Hepatocyte (in vitro differentiated cells): Measurements from ENCODE around the gene SLC34A1. TPM values are rescaled to one million over a fixed set of nuclear protein-coding genes. Genes with fewer than 3 reads are reported as not detected.

Experiments used
- DNase-seq: peaks from one replicate; pipeline ENCODE4 v3.0.0-alpha.2; 2016; ENCODE audit warnings: low spot score
- H2AFZ ChIP-seq: fragments of 200-600 bp; sonication (generic); 2 replicates; pipeline ENCODE4 v1.6.0; 2016; ENCODE audit warnings: antibody characterized with exemption, mild to moderate bottlenecking
- H3K27ac ChIP-seq: fragments of 200-600 bp; sonication (generic); 2 replicates; pipeline ENCODE4 v1.5.1; 2016; ENCODE audit warnings: mild to moderate bottlenecking
- H3K27me3 ChIP-seq: fragments of 200-600 bp; sonication (generic); 2 replicates; pipeline ENCODE4 v1.6.1; 2016
- H3K36me3 ChIP-seq: fragments of 200-600 bp; sonication (generic); replicated peaks from 2 replicates; pipeline ENCODE4 v1.5.1; 2016; ENCODE audit warnings: low read depth; ENCODE audit not compliant: insufficient read depth
- H3K4me1 ChIP-seq: fragments of 200-600 bp; sonication (generic); 2 replicates; pipeline ENCODE4 v1.5.1; 2016; ENCODE audit warnings: mild to moderate bottlenecking, moderate library complexity; ENCODE audit not compliant: insufficient read depth
- H3K4me2 ChIP-seq: fragments of 200-600 bp; sonication (generic); 2 replicates; pipeline ENCODE4 v1.6.0; 2016
- H3K4me3 ChIP-seq: fragments of 200-600 bp; sonication (generic); 2 replicates; pipeline ENCODE4 v1.5.1; 2016; ENCODE audit warnings: mild to moderate bottlenecking
- H3K79me2 ChIP-seq: fragments of 200-600 bp; sonication (generic); 2 replicates; pipeline ENCODE4 v1.6.0; 2017; ENCODE audit warnings: mild to moderate bottlenecking
- H3K9me2 ChIP-seq: fragments of 200-600 bp; sonication (generic); replicated peaks from 2 replicates; pipeline ENCODE4 v1.6.0; 2017; ENCODE audit warnings: mild to moderate bottlenecking; ENCODE audit not compliant: insufficient read depth
- H3K9me3 ChIP-seq: fragments of 200-600 bp; sonication (generic); 2 replicates; pipeline ENCODE4 v1.5.1; 2016; ENCODE audit warnings: low read depth, mild to moderate bottlenecking
- H4K20me1 ChIP-seq: fragments of 200-600 bp; sonication (generic); 2 replicates; pipeline ENCODE4 v1.6.0; 2016; ENCODE audit warnings: mild to moderate bottlenecking; ENCODE audit not compliant: insufficient read depth, poor library complexity, severe bottlenecking
- CTCF ChIP-seq: fragments of 200-600 bp; sonication (generic); IDR thresholded peaks from 2 replicates; pipeline ENCODE4 v1.5.1; 2016; ENCODE audit warnings: antibody characterized with exemption, mild to moderate bottlenecking; ENCODE audit not compliant: poor library complexity
- EZH2 ChIP-seq: fragments of 200-600 bp; sonication (generic); IDR thresholded peaks from 2 replicates; pipeline ENCODE4 v1.6.1; 2016; ENCODE audit warnings: antibody characterized with exemption, mild to moderate bottlenecking, borderline replicate concordance
- EZH2phosphoT487 ChIP-seq: fragments of 200-600 bp; sonication (generic); IDR thresholded peaks from one replicate; pipeline ENCODE4 v1.6.1; 2018; ENCODE audit warnings: antibody characterized with exemption, mild to moderate bottlenecking, low read depth, moderate library complexity; ENCODE audit not compliant: unreplicated experiment, severe bottlenecking
- WGBS: methylation state at CpG from one replicate; pipeline ENCODE4 v1.1.6; 2016; ENCODE audit warnings: low lambda C conversion rate; ENCODE audit errors: missing lambda C conversion rate; 5-methylcytosine and 5-hydroxymethylcytosine counted together
- polyA plus RNA-seq: library from polyadenylated mRNA; unstranded; fragments of >200 nt; fragmentation: Nextera tagmentation; extraction: Ambion mirVana; gene quantifications from 2 replicates; pipeline ENCODE4 v1.2.1, GENCODE V29; 2016
- total RNA-seq: library from RNA; depleted of rRNA; stranded (reverse); fragments of >200 nt; gene quantifications from 2 replicates; pipeline ENCODE4 v1.2.3, GENCODE V29; 2014

Gene SLC34A1
- total and polyA plus RNA-seq, 2 experiments from 2014 or later, result not detected

- H3K9me3 ChIP-seq, result no peaks in the 10 kb centered on the region
- TF ChIP-seq EZH2 (no peak), CTCF (no peak), EZH2phosphoT487 (no peak)
- no peaks in the 10 kb centered on the region for H3K79me2 ChIP-seq
- no peaks in the 10 kb centered on the region for H3K27me3 ChIP-seq
- H2AFZ ChIP-seq, result no peak overlapping the region
- H3K4me3 ChIP-seq, result no peak overlapping the region
- 93% methylated on average over 24 of the region's 24 CpGs for WGBS
- DNase-seq, result no peak
- H3K4me2 ChIP-seq, result no peak overlapping the region
- no peaks in the 10 kb centered on the region for H3K9me2 ChIP-seq
- no peaks in the 10 kb centered on the region for H3K36me3 ChIP-seq
- no peak overlapping the region for H3K27ac ChIP-seq
- H3K4me1 ChIP-seq, result no peaks in the 10 kb centered on the region
- H4K20me1 ChIP-seq, result no peaks in the 10 kb centered on the region
Observed at GRCh38 chr5:177440211-177440989, 56.2 kb downstream of the SLC34A1 start.

GRCh38 chr5:177440990-177441780 lies 57.0 kb downstream of the SLC34A1 start:
- H3K4me3 ChIP-seq, result no peak overlapping the region
- H3K9me3 ChIP-seq, result no peaks in the 10 kb centered on the region
- TF ChIP-seq EZH2phosphoT487, result no peak
- no peak for TF ChIP-seq CTCF
- TF ChIP-seq EZH2, result no peak
- peaks cover 4% of the 10 kb centered on the region for H3K4me1 ChIP-seq
- no peaks in the 10 kb centered on the region for H3K79me2 ChIP-seq
- 95% methylated on average over 18 of the region's 26 CpGs for WGBS
- peaks cover 3% of the 10 kb centered on the region for H3K27me3 ChIP-seq
- no peak for DNase-seq
- no peak overlapping the region for H3K27ac ChIP-seq
- H4K20me1 ChIP-seq, result no peaks in the 10 kb centered on the region
- H3K9me2 ChIP-seq, result no peaks in the 10 kb centered on the region
- no peaks in the 10 kb centered on the region for H3K36me3 ChIP-seq
- H3K4me2 ChIP-seq, result no peak overlapping the region
- H2AFZ ChIP-seq, result no peak overlapping the region

GRCh38 chr5:177442066-177442826 lies 58.0 kb downstream of the SLC34A1 start:
- WGBS, result 92% methylated on average over 20 of the region's 20 CpGs

More at GRCh38 chr5:177442066-177442826, 58.0 kb downstream of the SLC34A1 start:
- H3K27ac ChIP-seq, result no peak overlapping the region
- no peak overlapping the region for H3K4me2 ChIP-seq
- no peaks in the 10 kb centered on the region for H3K9me3 ChIP-seq
- no peaks in the 10 kb centered on the region for H3K9me2 ChIP-seq
- H3K4me1 ChIP-seq, result peaks cover 8% of the 10 kb centered on the region
- H2AFZ ChIP-seq, result no peak overlapping the region
- H3K27me3 ChIP-seq, result peaks cover 3% of the 10 kb centered on the region
- TF ChIP-seq EZH2phosphoT487, result no peak
- no peak for TF ChIP-seq CTCF
- TF ChIP-seq EZH2, result no peak
- no peaks in the 10 kb centered on the region for H3K79me2 ChIP-seq
- H3K4me3 ChIP-seq, result no peak overlapping the region
- no peaks in the 10 kb centered on the region for H4K20me1 ChIP-seq
- H3K36me3 ChIP-seq, result no peaks in the 10 kb centered on the region
- DNase-seq, result no peak
